IMR-90 (cell line): ENCODE data around the gene NCCRP1.

ENCODE experiments used
- CEBPB ChIP-seq: IDR thresholded peaks from 2 replicates; pipeline ENCODE4 v1.6.1; 2012; ENCODE audit warnings: low read depth, low read length, improper control_type of control experiment
- CHD1 ChIP-seq: IDR thresholded peaks from 2 replicates; pipeline ENCODE4 v1.6.1; 2012; ENCODE audit warnings: low read depth, low read length, improper control_type of control experiment
- FOS ChIP-seq: fragments of 150-350 bp; IDR thresholded peaks from 2 replicates; pipeline ENCODE4 v1.6.1; 2016; ENCODE audit warnings: low read depth, low read length
- MAFK ChIP-seq: IDR thresholded peaks from 2 replicates; pipeline ENCODE4 v1.6.1; 2012; ENCODE audit warnings: low read depth, low read length, improper control_type of control experiment
- NFE2L2 ChIP-seq: fragments of 150-350 bp; IDR thresholded peaks from 2 replicates; pipeline ENCODE4 v1.6.1; 2016; ENCODE audit warnings: low read depth, mild to moderate bottlenecking, low read length
- POLR2A ChIP-seq: IDR thresholded peaks from 2 replicates; pipeline ENCODE4 v1.6.1; 2012; ENCODE audit warnings: mild to moderate bottlenecking, low read depth, low read length
- RAD21 ChIP-seq: IDR thresholded peaks from 2 replicates; pipeline ENCODE4 v1.6.1; 2012; ENCODE audit warnings: low read length, improper control_type of control experiment
- RCOR1 ChIP-seq: IDR thresholded peaks from 2 replicates; pipeline ENCODE4 v1.6.1; 2012; ENCODE audit warnings: mild to moderate bottlenecking, low read length, improper control_type of control experiment; ENCODE audit not compliant: insufficient replicate concordance
- SMC3 ChIP-seq: fragments of 150-350 bp; IDR thresholded peaks from 2 replicates; pipeline ENCODE4 v1.6.1; 2016; ENCODE audit warnings: low read depth, mild to moderate bottlenecking, antibody characterized with exemption, low read length, moderate library complexity
- TF ChIP-seq, protein P1 (sequence below): conservative IDR thresholded peaks from 2 replicates; pipeline ENCODE4 v1.5.1; 2012; ENCODE audit warnings: mild to moderate bottlenecking, low read depth, low read length, improper control_type of control experiment
- TF ChIP-seq, protein P2 (sequence below): fragments of 150-350 bp; IDR thresholded peaks from 2 replicates; pipeline ENCODE4 v1.6.1; 2017; ENCODE audit warnings: mild to moderate bottlenecking, antibody characterized with exemption, low read length, low read depth

DNA sequence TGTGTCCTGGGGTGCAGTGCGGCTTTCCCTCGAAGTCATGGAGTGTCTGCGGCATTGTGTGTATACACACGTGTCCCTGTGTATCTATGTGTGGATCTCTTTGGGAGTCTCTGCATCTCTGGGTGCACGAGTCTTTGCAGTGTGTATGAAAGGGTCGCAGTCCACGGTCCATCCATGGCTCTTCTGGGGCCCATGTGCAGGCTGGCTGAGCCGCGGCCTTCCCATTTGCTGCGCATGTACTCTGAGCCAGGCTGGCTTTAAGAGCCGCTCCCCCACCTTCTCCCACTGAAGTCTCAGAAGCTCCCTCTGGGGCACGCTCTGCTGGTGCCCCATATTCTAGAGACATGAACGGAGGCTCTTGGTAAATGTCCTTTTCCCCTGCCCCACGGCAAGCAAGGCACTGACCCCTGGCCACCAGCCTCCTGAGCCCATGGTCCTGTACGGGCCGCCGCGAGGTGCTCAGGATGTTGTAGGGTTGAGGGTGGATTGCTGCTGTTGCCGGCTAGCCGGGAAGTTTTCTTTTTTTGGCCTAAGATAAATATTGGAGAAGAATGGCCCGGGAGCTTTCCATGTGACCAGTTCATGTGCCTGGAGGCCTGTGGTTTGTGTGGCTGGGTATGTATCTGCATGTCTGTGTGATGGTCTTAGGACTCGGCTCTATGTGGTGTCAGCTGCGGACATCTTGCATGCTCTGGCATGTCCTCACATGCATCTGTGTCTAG lies 39.3 kb upstream of the NCCRP1 start:
- TF ChIP-seq CHD1 (no peak), POLR2A (no peak), NFE2L2 (no peak), RCOR1 (no peak), SMC3 (no peak), RAD21 (no peak), CEBPB (no peak), FOS (no peak), MAFK (no peak)
- TF ChIP-seq, protein P1, sequence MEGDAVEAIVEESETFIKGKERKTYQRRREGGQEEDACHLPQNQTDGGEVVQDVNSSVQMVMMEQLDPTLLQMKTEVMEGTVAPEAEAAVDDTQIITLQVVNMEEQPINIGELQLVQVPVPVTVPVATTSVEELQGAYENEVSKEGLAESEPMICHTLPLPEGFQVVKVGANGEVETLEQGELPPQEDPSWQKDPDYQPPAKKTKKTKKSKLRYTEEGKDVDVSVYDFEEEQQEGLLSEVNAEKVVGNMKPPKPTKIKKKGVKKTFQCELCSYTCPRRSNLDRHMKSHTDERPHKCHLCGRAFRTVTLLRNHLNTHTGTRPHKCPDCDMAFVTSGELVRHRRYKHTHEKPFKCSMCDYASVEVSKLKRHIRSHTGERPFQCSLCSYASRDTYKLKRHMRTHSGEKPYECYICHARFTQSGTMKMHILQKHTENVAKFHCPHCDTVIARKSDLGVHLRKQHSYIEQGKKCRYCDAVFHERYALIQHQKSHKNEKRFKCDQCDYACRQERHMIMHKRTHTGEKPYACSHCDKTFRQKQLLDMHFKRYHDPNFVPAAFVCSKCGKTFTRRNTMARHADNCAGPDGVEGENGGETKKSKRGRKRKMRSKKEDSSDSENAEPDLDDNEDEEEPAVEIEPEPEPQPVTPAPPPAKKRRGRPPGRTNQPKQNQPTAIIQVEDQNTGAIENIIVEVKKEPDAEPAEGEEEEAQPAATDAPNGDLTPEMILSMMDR: no peak
- TF ChIP-seq, protein P2, sequence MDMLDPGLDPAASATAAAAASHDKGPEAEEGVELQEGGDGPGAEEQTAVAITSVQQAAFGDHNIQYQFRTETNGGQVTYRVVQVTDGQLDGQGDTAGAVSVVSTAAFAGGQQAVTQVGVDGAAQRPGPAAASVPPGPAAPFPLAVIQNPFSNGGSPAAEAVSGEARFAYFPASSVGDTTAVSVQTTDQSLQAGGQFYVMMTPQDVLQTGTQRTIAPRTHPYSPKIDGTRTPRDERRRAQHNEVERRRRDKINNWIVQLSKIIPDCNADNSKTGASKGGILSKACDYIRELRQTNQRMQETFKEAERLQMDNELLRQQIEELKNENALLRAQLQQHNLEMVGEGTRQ: peak; percentile 31; the same call in 1 of the 2 replicates
